HEK293 (cell line): ENCODE data around the gene P4HA1.
A peak's percentile ranks its signal among the peaks of the same experiment; 100 is the strongest.
"Not testable (repeated sequence)": the region's sequence is repeated elsewhere in the genome, so short reads cannot be mapped to it uniquely, and the experiment has no call there.

Experiments
- CTCF ChIA-PET: fragments of 350-600 bp; formaldehyde crosslinking; extraction: SDS; loops from one replicate; lab custom pipeline; 2021; ENCODE audit warnings: antibody characterized with exemption; lab: Yijun Ruan, JAX
- POLR2A ChIA-PET: fragments of 300-600 bp; formaldehyde crosslinking; extraction: SDS; loops from one replicate; lab custom pipeline; 2020; ENCODE audit warnings: antibody characterized with exemption, inconsistent platforms; lab: Yijun Ruan, JAX
- H3K27ac ChIP-seq: fragments of 200-500 bp; sonication (Bioruptor generic); 2 replicates; pipeline ENCODE4 v1.5.1; 2014; ENCODE audit warnings: low read depth, low read length, control low read depth, inconsistent platforms; ENCODE audit errors: extremely low read depth
- H3K36me3 ChIP-seq, 2 experiments: fragments of 200-500 bp in 1 of 2; sonication (Bioruptor generic) in 1 of 2; 1 replicate in 1 of 2; 2 replicates in 1 of 2; pipeline ENCODE4 v1.5.1; 2014 to 2017; ENCODE audit warnings: inconsistent platforms in 2 of 2, low read length in 2 of 2; ENCODE audit not compliant: control insufficient read depth in 2 of 2, insufficient read depth in 1 of 2
- H3K4me1 ChIP-seq: fragments of 200-500 bp; sonication (Bioruptor generic); 2 replicates; pipeline ENCODE4 v1.5.1; 2014; ENCODE audit warnings: mild to moderate bottlenecking, low read length, inconsistent platforms; ENCODE audit not compliant: control insufficient read depth, insufficient read depth
- H3K4me3 ChIP-seq: 2 replicates; pipeline ENCODE4 v1.5.1; 2011; ENCODE audit warnings: low read depth, mild to moderate bottlenecking, control low read depth, low read length, moderate library complexity
- H3K9me3 ChIP-seq: fragments of 200-500 bp; sonication (Bioruptor generic); 2 replicates; pipeline ENCODE4 v1.5.1; 2014; ENCODE audit warnings: low read depth, low read length, inconsistent platforms; ENCODE audit not compliant: control insufficient read depth, insufficient read depth
- EGR2 ChIP-seq: fragments of 450-650 bp; formaldehyde crosslinking; IDR thresholded peaks from 2 replicates; pipeline ENCODE4 v1.5.1; 2016; ENCODE audit warnings: low read depth, missing biosample characterization, missing genetic modification characterization
- GLI2 ChIP-seq: fragments of 450-650 bp; formaldehyde crosslinking; IDR thresholded peaks from 2 replicates; pipeline ENCODE4; 2017; ENCODE audit warnings: missing biosample characterization, missing genetic modification characterization, low read depth, borderline replicate concordance
- KLF16 ChIP-seq: fragments of 450-650 bp; formaldehyde crosslinking; IDR thresholded peaks from 2 replicates; pipeline ENCODE4 v1.5.1; 2017; ENCODE audit warnings: missing biosample characterization, missing genetic modification characterization
- ZNF324 ChIP-seq: fragments of 450-650 bp; formaldehyde crosslinking; IDR thresholded peaks from 2 replicates; pipeline ENCODE4 v1.5.1; 2016; ENCODE audit warnings: missing biosample characterization, missing genetic modification characterization
- ZNF530 ChIP-seq: fragments of 450-650 bp; formaldehyde crosslinking; IDR thresholded peaks from 2 replicates; pipeline ENCODE4 v1.5.1; 2016; ENCODE audit warnings: low read depth, missing biosample characterization, missing genetic modification characterization
- ZNF548 ChIP-seq: fragments of 450-650 bp; formaldehyde crosslinking; IDR thresholded peaks from 2 replicates; pipeline ENCODE4 v1.5.1; 2016; ENCODE audit warnings: missing biosample characterization, missing genetic modification characterization
- ZNF600 ChIP-seq: fragments of 450-650 bp; formaldehyde crosslinking; IDR thresholded peaks from 2 replicates; pipeline ENCODE4 v1.5.1; 2016; ENCODE audit warnings: missing biosample characterization, missing genetic modification characterization
- ZNF629 ChIP-seq: fragments of 450-650 bp; formaldehyde crosslinking; IDR thresholded peaks from 2 replicates; pipeline ENCODE4 v1.5.1; 2017; ENCODE audit warnings: missing biosample characterization, missing genetic modification characterization
- ZNF664 ChIP-seq: fragments of 450-650 bp; formaldehyde crosslinking; IDR thresholded peaks from 2 replicates; pipeline ENCODE4 v1.5.1; 2016; ENCODE audit warnings: missing biosample characterization, missing genetic modification characterization
- ZSCAN4 ChIP-seq: fragments of 450-650 bp; formaldehyde crosslinking; IDR thresholded peaks from 2 replicates; pipeline ENCODE4 v1.5.1; 2017; ENCODE audit warnings: missing biosample characterization, missing genetic modification characterization
- TF ChIP-seq, protein P1 (sequence below): fragments of 450-650 bp; formaldehyde crosslinking; IDR thresholded peaks from 2 replicates; pipeline ENCODE4 v1.5.1; 2016; ENCODE audit warnings: missing biosample characterization, missing genetic modification characterization, borderline replicate concordance

The P4HA1 gene

GRCh38 chr10:72989771-72990170 is 106.9 kb downstream of the P4HA1 start:
- POLR2A ChIA-PET, H3K4me3 ChIP-seq, H3K4me1 ChIP-seq, H3K27ac ChIP-seq, H3K36me3 ChIP-seq, H3K9me3 ChIP-seq, CTCF ChIA-PET: not testable (repeated sequence)
- TF ChIP-seq EGR2 (tag by site-specific recombination) = peak; percentile 43; the same call in 1 of the 2 replicates

- H3K36me3 ChIP-seq, H3K27ac ChIP-seq, H3K4me3 ChIP-seq, H3K9me3 ChIP-seq, CTCF ChIA-PET, H3K4me1 ChIP-seq: not testable (repeated sequence)
- POLR2A ChIA-PET = interaction anchor here (0.6 kb wide), 1 partner anchor 14 kb away, joined by 3 read pairs; no protein-coding TSS in a partner anchor
Measured at GRCh38 chr10:72984618-72985017, 112.0 kb downstream of the P4HA1 start.

DNA sequence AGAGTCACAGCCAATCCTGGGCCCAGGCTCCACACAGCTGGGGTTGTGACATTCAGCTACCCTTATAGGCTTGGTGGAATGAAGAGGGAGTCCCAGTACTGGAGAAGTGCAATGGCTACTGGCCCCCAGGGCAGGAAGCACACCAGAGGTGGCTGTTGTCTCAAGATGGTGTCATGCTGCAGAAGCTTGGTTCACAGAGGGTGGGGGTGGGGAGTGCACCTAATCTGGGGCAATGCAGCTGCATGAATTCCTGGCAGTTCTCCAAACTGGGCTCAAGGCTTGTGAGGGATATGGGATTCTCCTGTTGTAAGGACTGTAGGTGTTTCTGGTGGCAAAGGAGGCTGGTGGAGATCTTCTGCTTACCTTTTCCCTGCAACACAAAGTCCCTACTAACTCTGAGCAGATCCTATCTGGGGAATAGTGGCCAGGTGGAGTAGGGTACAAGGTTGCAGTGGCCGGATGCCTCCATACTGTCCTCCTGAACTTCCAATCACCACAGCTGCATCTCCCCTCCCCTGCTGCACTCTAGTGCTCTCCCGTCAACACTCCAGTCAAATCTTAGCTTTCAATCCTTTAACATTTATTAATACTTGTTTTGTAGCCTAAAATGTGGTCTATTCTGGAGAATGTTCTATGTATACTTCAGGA is 114.7 kb downstream of the P4HA1 start:
- CTCF ChIA-PET = no interaction called here

DNA sequence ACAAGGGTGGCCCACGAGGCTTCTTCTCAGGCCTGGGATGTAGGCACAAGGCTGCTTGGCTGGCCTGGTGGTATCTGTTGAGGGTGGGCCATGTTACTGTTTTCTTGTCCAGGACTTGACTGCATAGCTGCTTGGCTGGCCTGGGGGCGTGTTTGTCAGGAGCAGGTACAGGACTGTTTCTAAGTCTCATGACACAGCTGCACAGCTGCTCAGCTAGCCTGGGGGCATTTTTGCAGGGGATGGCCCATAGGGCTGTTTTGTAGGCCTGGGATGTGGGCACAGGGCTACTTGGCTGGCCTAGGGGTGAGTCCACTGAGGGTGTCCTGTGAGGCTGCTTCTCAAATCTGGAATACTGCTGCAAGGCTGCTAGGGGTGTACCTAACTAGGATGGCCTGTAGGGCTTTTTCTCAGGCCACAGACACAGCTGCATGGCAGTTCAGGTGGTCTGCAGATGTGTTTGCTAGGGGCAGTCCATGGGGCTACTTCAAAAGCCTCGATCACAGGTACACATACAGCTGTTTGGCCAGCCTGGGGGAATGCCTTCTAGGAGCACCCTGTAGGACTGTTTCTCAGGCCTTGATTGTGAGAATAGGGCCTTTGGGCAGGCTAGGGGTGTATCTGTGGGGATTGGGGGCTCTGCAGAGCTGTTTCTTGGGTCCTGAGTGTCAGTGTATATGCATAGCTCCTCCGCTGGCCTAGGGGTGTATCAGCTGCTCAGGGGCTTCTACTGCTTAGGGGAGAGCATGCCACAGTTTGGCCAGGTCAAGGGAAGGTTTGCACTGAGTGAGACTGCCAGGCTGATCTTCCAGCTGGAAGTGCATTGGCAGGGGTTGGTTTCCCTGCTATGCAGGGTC is 115.4 kb downstream of the P4HA1 start:
- POLR2A ChIA-PET = no interaction called here
- H3K4me3 ChIP-seq = no peak overlapping the region
- TF ChIP-seq ZNF548 (tag by site-specific recombination) (no peak), KLF16 (tag by site-specific recombination) (no peak), GLI2 (tag by site-specific recombination) (no peak), ZNF530 (tag by site-specific recombination) (no peak)
- TF ChIP-seq, protein P1, sequence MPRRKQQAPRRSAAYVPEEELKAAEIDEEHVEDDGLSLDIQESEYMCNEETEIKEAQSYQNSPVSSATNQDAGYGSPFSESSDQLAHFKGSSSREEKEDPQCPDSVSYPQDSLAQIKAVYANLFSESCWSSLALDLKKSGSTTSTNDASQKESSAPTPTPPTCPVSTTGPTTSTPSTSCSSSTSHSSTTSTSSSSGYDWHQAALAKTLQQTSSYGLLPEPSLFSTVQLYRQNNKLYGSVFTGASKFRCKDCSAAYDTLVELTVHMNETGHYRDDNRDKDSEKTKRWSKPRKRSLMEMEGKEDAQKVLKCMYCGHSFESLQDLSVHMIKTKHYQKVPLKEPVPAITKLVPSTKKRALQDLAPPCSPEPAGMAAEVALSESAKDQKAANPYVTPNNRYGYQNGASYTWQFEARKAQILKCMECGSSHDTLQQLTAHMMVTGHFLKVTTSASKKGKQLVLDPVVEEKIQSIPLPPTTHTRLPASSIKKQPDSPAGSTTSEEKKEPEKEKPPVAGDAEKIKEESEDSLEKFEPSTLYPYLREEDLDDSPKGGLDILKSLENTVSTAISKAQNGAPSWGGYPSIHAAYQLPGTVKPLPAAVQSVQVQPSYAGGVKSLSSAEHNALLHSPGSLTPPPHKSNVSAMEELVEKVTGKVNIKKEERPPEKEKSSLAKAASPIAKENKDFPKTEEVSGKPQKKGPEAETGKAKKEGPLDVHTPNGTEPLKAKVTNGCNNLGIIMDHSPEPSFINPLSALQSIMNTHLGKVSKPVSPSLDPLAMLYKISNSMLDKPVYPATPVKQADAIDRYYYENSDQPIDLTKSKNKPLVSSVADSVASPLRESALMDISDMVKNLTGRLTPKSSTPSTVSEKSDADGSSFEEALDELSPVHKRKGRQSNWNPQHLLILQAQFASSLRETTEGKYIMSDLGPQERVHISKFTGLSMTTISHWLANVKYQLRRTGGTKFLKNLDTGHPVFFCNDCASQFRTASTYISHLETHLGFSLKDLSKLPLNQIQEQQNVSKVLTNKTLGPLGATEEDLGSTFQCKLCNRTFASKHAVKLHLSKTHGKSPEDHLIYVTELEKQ (tag by site-specific recombination) = no peak
- no peaks in the 10 kb centered on the region for H3K36me3 ChIP-seq
- CTCF ChIA-PET = no interaction called here
- H3K9me3 ChIP-seq = no peaks in the 10 kb centered on the region
- H3K27ac ChIP-seq = no peak overlapping the region
- H3K4me1 ChIP-seq = no peaks in the 10 kb centered on the region

More for the DNA sequence above, 114.7 kb downstream of the P4HA1 start:
- no peak overlapping the region for H3K4me3 ChIP-seq
- H3K9me3 ChIP-seq = no peaks in the 10 kb centered on the region
- POLR2A ChIA-PET = no interaction called here
- H3K27ac ChIP-seq = no peak overlapping the region
- 0 out of 2 replicates have a peak, but pooled peaks have one; percentile 42 for TF ChIP-seq ZNF548 (tag by site-specific recombination)
- TF ChIP-seq ZNF664 (tag by site-specific recombination) = no peak
- TF ChIP-seq, all 188 proteins: peak for 1
- Histone ChIP-seq H3K4me1 (no peaks in the 10 kb centered on the region), H3K36me3 (no peaks in the 10 kb centered on the region)

- H3K9me3 ChIP-seq = no peaks in the 10 kb centered on the region
- POLR2A ChIA-PET = no interaction called here
- H3K4me1 ChIP-seq = no peaks in the 10 kb centered on the region
- CTCF ChIA-PET = no interaction called here
- H3K27ac ChIP-seq = no peak overlapping the region
- no peak overlapping the region for H3K4me3 ChIP-seq
- no peaks in the 10 kb centered on the region for H3K36me3 ChIP-seq
- TF ChIP-seq ZNF324 (tag by site-specific recombination) (no peak), ZNF629 (no peak), ZSCAN4 (no peak), ZNF600 (tag by site-specific recombination) (no peak)
Measured at GRCh38 chr10:72980348-72980747, 116.3 kb downstream of the P4HA1 start.
